Measurements from ENCODE around the gene C3orf85.

Gene C3orf85

GRCh38 chr3:109152320-109152719, 15.8 kb downstream of the C3orf85 start:
- no peak for DNase-seq (ENCODE audit: low spot score)

- DNase-seq (ENCODE audit: low spot score) = no peak
Observed at GRCh38 chr3:109154979-109155378, 18.5 kb downstream of the C3orf85 start.

DNA sequence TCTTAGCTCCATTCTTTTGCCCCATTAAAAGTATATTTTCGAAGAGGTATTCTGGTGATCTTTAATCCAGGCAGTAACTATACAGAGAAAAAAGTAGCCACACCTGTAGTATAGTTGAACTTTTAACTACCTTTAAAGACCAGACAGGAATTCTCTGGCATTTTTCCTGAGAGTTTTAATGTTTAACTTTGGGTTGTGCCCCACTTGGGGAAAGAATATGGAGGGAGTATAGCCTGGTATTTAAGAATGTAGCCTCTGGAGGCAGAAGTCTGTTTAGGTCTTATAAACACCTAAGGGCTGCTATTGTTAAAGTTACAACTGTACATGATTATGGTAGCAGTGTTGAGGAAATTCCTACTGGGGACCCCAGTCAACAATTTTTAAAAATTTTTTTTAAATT, 19.3 kb downstream of the C3orf85 start:
- DNase-seq (ENCODE audit: low spot score) = no peak

DNA sequence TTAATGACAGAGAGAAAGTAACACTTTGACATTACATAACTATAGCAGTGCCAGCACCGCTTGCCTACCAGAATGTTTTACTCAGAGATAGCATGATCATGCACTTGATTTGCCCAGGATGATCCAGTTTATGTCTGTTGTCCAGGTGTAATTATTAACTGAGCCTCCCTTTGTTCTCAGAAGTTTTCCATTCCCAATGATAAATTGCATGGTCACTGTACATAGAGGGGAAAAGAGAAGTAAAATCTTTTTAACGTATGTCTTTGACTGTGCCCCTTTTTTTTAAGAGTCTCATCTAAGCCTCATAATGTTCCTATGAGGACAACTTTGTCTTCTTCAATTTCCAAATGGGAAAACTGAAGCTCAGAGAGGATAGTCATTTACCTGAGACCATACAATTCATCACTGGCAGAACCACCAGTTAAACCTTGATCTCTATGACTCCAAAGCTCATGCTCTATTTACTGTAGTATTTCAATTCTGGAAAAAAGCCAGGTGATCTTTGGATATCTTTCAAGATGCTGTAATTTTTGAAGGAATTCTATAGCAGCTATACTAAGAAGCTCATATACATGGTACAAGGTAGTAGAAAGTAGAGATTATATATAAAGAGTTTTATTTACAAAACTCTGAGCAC, 25.1 kb downstream of the C3orf85 start:
- DNase-seq (ENCODE audit: low spot score) = no peak

GRCh38 chr3:109165905-109166304, 29.4 kb downstream of the C3orf85 start:
- DNase-seq (ENCODE audit: low spot score) = no peak

DNA sequence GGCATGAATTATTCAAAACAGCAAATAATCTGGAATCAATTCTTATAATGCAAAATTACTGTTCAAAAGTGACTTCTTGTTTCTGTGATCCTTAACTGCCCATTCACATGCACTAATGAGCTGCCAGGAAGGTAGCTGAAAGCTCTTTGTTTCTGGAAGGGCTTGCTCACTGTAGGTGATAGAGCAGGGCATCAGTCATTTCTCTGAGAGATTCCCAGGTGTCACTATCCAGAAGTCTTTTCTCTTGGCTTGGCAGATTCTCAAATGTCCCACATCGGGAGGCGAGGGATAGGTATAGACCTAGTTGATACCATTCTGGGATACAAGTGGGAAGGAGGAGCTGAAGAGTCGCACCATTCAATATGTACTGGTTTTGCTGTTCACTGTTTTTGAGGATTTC, 35.0 kb downstream of the C3orf85 start:
- DNase-seq (ENCODE audit: low spot score) = no peak

DNA sequence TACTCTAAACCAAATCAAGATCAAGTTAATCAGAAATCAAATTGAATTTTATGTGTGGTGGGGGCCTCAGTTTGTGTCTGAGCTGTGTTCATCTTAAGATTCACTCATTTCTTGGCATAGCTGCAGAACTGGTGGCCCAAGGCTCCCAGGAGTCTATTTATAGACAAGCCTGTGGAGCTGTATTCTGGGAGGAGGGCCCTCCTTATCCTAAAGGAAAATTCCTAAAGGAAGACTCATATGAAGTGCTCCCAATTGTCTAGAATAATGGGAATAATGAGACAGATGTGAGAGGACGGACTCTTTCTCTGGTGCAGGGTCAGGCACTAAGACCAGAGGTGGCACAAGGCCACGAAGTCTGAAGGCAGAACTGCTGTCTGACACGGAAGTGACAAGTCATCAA, 38.9 kb downstream of the C3orf85 start:
- DNase-seq (ENCODE audit: low spot score) = no peak

- no peak for DNase-seq (ENCODE audit: low spot score)
Observed at GRCh38 chr3:109176726-109177125, 40.2 kb downstream of the C3orf85 start.

DNA sequence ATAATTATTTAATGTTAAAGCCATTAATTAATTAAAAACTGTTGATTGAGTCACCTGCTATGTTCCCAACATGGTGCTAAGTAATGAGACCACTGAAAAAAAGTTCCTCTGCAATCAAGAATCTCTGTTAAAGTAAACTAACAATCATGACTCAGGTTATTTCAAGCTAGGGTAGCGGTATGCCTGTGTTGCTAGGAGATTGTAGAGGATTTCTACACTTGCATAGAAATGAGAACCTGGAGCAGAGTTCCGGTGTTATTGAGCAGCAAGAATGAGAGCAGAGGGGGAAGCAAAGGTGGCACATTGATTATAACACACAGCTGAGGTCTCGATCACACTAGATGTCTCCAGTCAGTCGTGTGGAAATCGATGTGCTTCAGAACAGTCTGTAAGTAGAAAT, 41.4 kb downstream of the C3orf85 start:
- DNase-seq (ENCODE audit: low spot score) = no peak

- peak; percentile 39 for DNase-seq (ENCODE audit: low spot score)
Observed at GRCh38 chr3:109178708-109179107, 42.2 kb downstream of the C3orf85 start.

DNA sequence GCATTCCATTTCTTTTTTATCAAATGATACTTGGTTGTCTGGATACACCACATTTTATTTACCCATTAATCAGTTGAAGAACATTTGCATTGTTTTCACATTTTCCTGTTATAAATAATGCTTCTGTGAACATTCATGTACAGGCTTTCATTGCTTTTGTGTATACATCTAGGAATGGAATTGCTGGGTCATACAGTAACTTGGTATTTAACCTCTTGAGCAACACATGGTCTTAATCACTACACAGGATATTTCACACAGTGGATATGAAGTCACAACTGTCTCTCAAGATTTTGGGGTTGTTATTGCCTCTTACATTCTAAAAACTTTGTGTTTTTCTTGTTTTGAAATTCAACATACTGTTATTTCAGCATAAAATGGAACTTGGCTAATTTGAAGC, 48.2 kb downstream of the C3orf85 start:
- no peak for DNase-seq (ENCODE audit: low spot score)

GRCh38 chr3:109187390-109187789, 50.9 kb downstream of the C3orf85 start:
- no peak for DNase-seq (ENCODE audit: low spot score)

DNA sequence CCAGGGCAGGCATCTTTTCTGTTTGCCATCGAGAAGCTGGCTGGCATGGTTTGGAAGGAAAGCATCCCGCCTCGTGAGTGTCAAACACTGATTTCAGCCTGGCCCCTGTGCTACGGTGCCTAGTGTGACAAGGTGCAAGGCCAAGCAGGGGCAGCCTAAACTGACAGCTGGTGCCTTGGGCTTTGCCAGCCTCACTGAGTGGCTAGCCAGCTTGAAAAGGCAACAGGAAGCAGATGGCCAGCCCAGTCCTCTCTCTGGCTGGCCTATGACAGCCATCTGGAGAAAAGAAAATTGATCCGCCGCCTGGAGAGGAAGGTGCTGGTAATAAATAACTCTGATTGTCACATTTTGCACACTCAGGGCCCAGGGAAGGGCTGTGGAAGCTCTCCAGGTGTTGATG, 52.2 kb downstream of the C3orf85 start:
- DNase-seq (ENCODE audit: low spot score) = peak; percentile 22

GRCh38 chr3:109191421-109191820, 54.9 kb downstream of the C3orf85 start:
- no peak for DNase-seq (ENCODE audit: low spot score)

DNA sequence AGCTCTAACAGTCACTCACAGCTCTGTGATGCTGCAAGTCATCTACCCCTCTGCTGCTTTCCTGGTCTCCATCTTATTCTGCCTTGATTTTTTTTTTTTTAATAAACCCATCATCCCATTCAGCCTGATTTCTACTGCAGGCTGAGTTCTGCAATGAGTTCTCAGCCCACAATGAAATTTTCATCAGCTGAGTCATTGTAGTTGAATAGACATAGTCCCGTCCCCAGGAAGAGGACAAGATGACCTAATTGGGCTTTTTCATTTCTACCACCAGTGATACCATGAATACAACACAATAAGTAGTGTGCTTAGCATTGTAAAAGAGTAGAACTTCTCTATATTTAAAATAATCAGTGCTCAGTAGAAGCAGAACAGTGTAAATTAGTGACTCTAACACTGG, 59.3 kb downstream of the C3orf85 start:
- no peak for DNase-seq (ENCODE audit: low spot score)

Data from pons (tissue), 1 donor.